HCT116 (cell line): ENCODE data around the gene TMEM186. TPM values are rescaled to one million over a fixed set of nuclear protein-coding genes. Genes with fewer than 3 reads are reported as not detected.

Source experiments
- ATAC-seq: fragments of 200-7000 bp; cut with Tn5 transposase; 2 replicates; pipeline ENCODE4 v1.9.1; 2020; ENCODE audit warnings: mild to moderate bottlenecking, moderate library complexity
- BruUV-seq: library from RNA; stranded (reverse); fragments of 400-500 nt; replicated peaks from 2 replicates; lab custom pipeline; 2021; lab: Mats Ljungman, UMichigan
- CTCF ChIA-PET: fragments of 300-600 bp; sonication (Branson Sonifier 250); formaldehyde crosslinking; loops from one replicate; lab custom pipeline; 2021; ENCODE audit warnings: antibody characterized with exemption; lab: Charles Lee
- POLR2A ChIA-PET: fragments of 300-600, 350-600 bp; sonication (Branson Sonifier 250); formaldehyde crosslinking; loops from one replicate; lab custom pipeline; 2021; ENCODE audit warnings: antibody characterized with exemption; lab: Charles Lee
- RAD21 ChIA-PET, 2 experiments: fragments of 300-600 bp; sonication (Branson Sonifier 250); formaldehyde crosslinking; loops; one replicate each; lab custom pipeline; 2023; ENCODE audit warnings: low total read pairs in 2 of 2; ENCODE audit not compliant: uncharacterized antibody in 2 of 2, unreplicated experiment in 2 of 2, low non-redundant PET in 1 of 2; lab: Charles Lee
- DNase-seq: peaks from one replicate; pipeline ENCODE4 v3.0.0-alpha.2; 2010; ENCODE audit warnings: low read depth, low spot score
- H2AFZ ChIP-seq: fragments of 200-600 bp; shearing (Covaris generic), sonication (generic); 2 replicates; pipeline ENCODE4 v1.6.1; 2017; ENCODE audit warnings: low read depth, mixed run types, mixed read lengths, antibody characterized with exemption, low read length; ENCODE audit not compliant: poor library complexity, severe bottlenecking
- H3K27ac ChIP-seq: 2 replicates; pipeline ENCODE4 v1.5.1; 2012; ENCODE audit warnings: low read depth, low read length
- H3K27me3 ChIP-seq: fragments of 200-600 bp; sonication (generic); 2 replicates; pipeline ENCODE4 v1.6.1; 2016; ENCODE audit warnings: mixed run types, low read length, mixed read lengths; ENCODE audit not compliant: insufficient read depth
- H3K36me3 ChIP-seq, 2 experiments: fragments of 200-500 bp in 1 of 2; fragments of 200-600 bp in 1 of 2; sonication (Bioruptor generic) in 1 of 2; sonication (generic) in 1 of 2; 2 replicates each; pipeline versions ENCODE4 v1.5.1 to v1.6.1; 2014 to 2016; ENCODE audit warnings: low read length in 2 of 2, inconsistent platforms in 1 of 2, mixed read lengths in 1 of 2, mixed run types in 1 of 2; ENCODE audit not compliant: insufficient read depth in 2 of 2, control insufficient read depth in 1 of 2
- H3K4me1 ChIP-seq, 2 experiments: fragments of 200-600 bp in 1 of 2; sonication (generic) in 1 of 2; 2 replicates each; pipeline versions ENCODE4 v1.5.1 to v1.6.1; 2012 to 2017; ENCODE audit warnings: low read length in 2 of 2, inconsistent platforms in 1 of 2, mild to moderate bottlenecking in 1 of 2, mixed read lengths in 1 of 2, mixed run types in 1 of 2, moderate library complexity in 1 of 2; ENCODE audit not compliant: insufficient read depth in 2 of 2, control insufficient read depth in 1 of 2
- H3K4me2 ChIP-seq: fragments of 200-600 bp; sonication (generic); 2 replicates; pipeline ENCODE4 v1.6.1; 2017; ENCODE audit warnings: mixed run types, low read length, mixed read lengths
- H3K4me3 ChIP-seq, 2 experiments: fragments of 200-600 bp in 1 of 2; sonication (generic) in 1 of 2; replicated peaks in 1 of 2; 2 replicates each; pipeline ENCODE4 v1.5.1; 2011 to 2016; ENCODE audit warnings: low read length in 2 of 2, control low read depth in 1 of 2, low read depth in 1 of 2, mild to moderate bottlenecking in 1 of 2, mixed read lengths in 1 of 2, mixed run types in 1 of 2
- H3K79me2 ChIP-seq: fragments of 200-600 bp; sonication (generic); 2 replicates; pipeline ENCODE4 v1.6.1; 2017; ENCODE audit warnings: mild to moderate bottlenecking, mixed run types, low read length, moderate library complexity, mixed read lengths; ENCODE audit not compliant: insufficient read depth
- H3K9ac ChIP-seq: fragments of 200-600 bp; sonication (generic); 2 replicates; pipeline ENCODE4 v1.6.1; 2016; ENCODE audit warnings: low read length, mixed read lengths
- H3K9me2 ChIP-seq: fragments of 200-600 bp; sonication (generic), shearing (Covaris generic); 2 replicates; pipeline ENCODE4 v1.6.1; 2017; ENCODE audit warnings: mixed run types, mild to moderate bottlenecking, moderate library complexity; ENCODE audit not compliant: insufficient read depth
- H3K9me3 ChIP-seq, 2 experiments: fragments of 200-500 bp in 1 of 2; fragments of 200-600 bp in 1 of 2; sonication (Bioruptor generic) in 1 of 2; sonication (generic) in 1 of 2; 2 replicates each; pipeline ENCODE4 v1.6.1; 2014 to 2017; ENCODE audit warnings: low read length in 2 of 2, mixed read lengths in 2 of 2, inconsistent platforms in 1 of 2, low read depth in 1 of 2, mild to moderate bottlenecking in 1 of 2, mixed run types in 1 of 2, moderate library complexity in 1 of 2; ENCODE audit not compliant: control insufficient read depth in 1 of 2, insufficient read depth in 1 of 2
- H4K20me1 ChIP-seq: fragments of 200-600 bp; sonication (generic), shearing (Covaris generic); 2 replicates; pipeline ENCODE4 v1.6.1; 2017; ENCODE audit warnings: mixed run types, mild to moderate bottlenecking, moderate library complexity; ENCODE audit not compliant: insufficient read depth
- CBX3 ChIP-seq: IDR thresholded peaks from 2 replicates; pipeline ENCODE4 v1.6.1; 2012; ENCODE audit warnings: low read depth
- EGR1 ChIP-seq: IDR thresholded peaks from 2 replicates; pipeline ENCODE4 v1.6.1; 2012; ENCODE audit warnings: low read depth
- EZH2 ChIP-seq: fragments of 200-600 bp; sonication (generic); IDR thresholded peaks from 2 replicates; pipeline ENCODE4 v1.6.1; 2017; ENCODE audit warnings: antibody characterized with exemption, mixed run types
- POLR2AphosphoS5 ChIP-seq: IDR thresholded peaks from 2 replicates; pipeline ENCODE4 v1.6.1; 2011; ENCODE audit warnings: mild to moderate bottlenecking, low read depth, low read length, moderate library complexity
- RAD21 ChIP-seq: IDR thresholded peaks from 2 replicates; pipeline ENCODE4 v1.6.1; 2012; ENCODE audit warnings: low read depth, mild to moderate bottlenecking
- YY1 ChIP-seq: IDR thresholded peaks from 2 replicates; pipeline ENCODE4 v1.6.1; 2011; ENCODE audit warnings: low read length, low read depth, moderate library complexity, mild to moderate bottlenecking; ENCODE audit not compliant: insufficient replicate concordance; ENCODE audit errors: extremely low read depth
- ZNF274 ChIP-seq: fragments of 200-500 bp; sonication (Bioruptor generic); IDR thresholded peaks from 2 replicates; pipeline ENCODE4 v1.6.1; 2014; ENCODE audit warnings: mild to moderate bottlenecking, low read depth, low read length, inconsistent platforms
- intact Hi-C: fragments of 100-400 bp; cut with micrococcal nuclease; formaldehyde crosslinking; loops from 2 replicates; pipeline ENCODE4 v1.10.0; 2022
- total RNA-seq: library from RNA; stranded (reverse); gene quantifications from one replicate; pipeline ENCODE4 v1.2.1, GENCODE V29; 2021; ENCODE audit not compliant: unreplicated experiment
- TF ChIP-seq, protein P1 (sequence below): IDR thresholded peaks from 2 replicates; pipeline ENCODE4 v1.6.1; 2012
- TF ChIP-seq, protein P2 (sequence below), 3 experiments: fragments of 200-600 bp in 1 of 3; sonication (generic) in 1 of 3; IDR thresholded peaks in 2 of 3; conservative IDR thresholded peaks in 1 of 3; 2 replicates each; pipeline ENCODE4 v1.5.1; 2012 to 2017; ENCODE audit warnings: low read depth in 2 of 3, low read length in 2 of 3, antibody characterized with exemption in 1 of 3, borderline replicate concordance in 1 of 3, control low read depth in 1 of 3, mild to moderate bottlenecking in 1 of 3, mixed read lengths in 1 of 3, mixed run types in 1 of 3, moderate library complexity in 1 of 3; ENCODE audit not compliant: insufficient read depth in 1 of 3
- TF ChIP-seq, protein P3 (sequence below): IDR thresholded peaks from 2 replicates; pipeline ENCODE4 v1.6.1; 2012
- TF ChIP-seq, protein P4 (sequence below): IDR thresholded peaks from 2 replicates; pipeline ENCODE4 v1.6.1; 2012; ENCODE audit warnings: low read depth

Gene TMEM186
- total RNA-seq, 1 experiment from 2014 or later: 14.0 TPM

DNA sequence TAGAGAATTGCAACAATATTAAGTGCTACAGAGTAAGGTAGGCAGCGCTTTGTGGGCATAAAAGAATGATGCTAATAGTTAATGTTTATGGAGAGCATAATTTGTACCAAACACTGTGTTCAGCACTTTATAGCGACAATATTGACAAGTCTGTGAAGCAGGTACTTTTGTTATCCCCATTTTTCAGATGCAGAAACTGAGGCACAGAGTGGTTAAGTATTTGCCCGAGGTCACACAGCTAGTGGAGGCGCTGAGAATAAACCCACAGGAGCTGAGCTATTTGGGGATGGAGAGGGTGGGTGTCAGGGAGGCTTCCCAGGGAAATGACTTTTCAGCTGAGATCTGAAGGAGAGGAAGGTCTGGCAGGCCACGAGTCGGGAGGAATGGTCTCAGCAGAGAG, 39.4 kb downstream of the TMEM186 start:
- ChIA-PET RAD21 (no interaction called here), POLR2A (no interaction called here), CTCF (no interaction called here)
- no TSS peak for BruUV-seq
- no peaks in the 10 kb centered on the region for H3K79me2 ChIP-seq
- TF ChIP-seq, protein P1, sequence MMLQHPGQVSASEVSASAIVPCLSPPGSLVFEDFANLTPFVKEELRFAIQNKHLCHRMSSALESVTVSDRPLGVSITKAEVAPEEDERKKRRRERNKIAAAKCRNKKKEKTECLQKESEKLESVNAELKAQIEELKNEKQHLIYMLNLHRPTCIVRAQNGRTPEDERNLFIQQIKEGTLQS: no peak
- no peak for TF ChIP-seq EGR1
- no peak for TF ChIP-seq POLR2AphosphoS5
- TF ChIP-seq, protein P2, sequence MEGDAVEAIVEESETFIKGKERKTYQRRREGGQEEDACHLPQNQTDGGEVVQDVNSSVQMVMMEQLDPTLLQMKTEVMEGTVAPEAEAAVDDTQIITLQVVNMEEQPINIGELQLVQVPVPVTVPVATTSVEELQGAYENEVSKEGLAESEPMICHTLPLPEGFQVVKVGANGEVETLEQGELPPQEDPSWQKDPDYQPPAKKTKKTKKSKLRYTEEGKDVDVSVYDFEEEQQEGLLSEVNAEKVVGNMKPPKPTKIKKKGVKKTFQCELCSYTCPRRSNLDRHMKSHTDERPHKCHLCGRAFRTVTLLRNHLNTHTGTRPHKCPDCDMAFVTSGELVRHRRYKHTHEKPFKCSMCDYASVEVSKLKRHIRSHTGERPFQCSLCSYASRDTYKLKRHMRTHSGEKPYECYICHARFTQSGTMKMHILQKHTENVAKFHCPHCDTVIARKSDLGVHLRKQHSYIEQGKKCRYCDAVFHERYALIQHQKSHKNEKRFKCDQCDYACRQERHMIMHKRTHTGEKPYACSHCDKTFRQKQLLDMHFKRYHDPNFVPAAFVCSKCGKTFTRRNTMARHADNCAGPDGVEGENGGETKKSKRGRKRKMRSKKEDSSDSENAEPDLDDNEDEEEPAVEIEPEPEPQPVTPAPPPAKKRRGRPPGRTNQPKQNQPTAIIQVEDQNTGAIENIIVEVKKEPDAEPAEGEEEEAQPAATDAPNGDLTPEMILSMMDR (IDR thresholded peaks at IDR 0.05 in 2 of 3, conservative IDR thresholded peaks at IDR 0.05 in 1 of 3; ENCODE audit: borderline replicate concordance in 1 of 3, insufficient read depth in 1 of 3, low read depth in 2 of 3, low read length in 2 of 3): no peak
- TF ChIP-seq YY1: no peak
- no peak for TF ChIP-seq EZH2
- TF ChIP-seq, protein P3, sequence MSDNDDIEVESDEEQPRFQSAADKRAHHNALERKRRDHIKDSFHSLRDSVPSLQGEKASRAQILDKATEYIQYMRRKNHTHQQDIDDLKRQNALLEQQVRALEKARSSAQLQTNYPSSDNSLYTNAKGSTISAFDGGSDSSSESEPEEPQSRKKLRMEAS: no peak
- TF ChIP-seq, protein P4, sequence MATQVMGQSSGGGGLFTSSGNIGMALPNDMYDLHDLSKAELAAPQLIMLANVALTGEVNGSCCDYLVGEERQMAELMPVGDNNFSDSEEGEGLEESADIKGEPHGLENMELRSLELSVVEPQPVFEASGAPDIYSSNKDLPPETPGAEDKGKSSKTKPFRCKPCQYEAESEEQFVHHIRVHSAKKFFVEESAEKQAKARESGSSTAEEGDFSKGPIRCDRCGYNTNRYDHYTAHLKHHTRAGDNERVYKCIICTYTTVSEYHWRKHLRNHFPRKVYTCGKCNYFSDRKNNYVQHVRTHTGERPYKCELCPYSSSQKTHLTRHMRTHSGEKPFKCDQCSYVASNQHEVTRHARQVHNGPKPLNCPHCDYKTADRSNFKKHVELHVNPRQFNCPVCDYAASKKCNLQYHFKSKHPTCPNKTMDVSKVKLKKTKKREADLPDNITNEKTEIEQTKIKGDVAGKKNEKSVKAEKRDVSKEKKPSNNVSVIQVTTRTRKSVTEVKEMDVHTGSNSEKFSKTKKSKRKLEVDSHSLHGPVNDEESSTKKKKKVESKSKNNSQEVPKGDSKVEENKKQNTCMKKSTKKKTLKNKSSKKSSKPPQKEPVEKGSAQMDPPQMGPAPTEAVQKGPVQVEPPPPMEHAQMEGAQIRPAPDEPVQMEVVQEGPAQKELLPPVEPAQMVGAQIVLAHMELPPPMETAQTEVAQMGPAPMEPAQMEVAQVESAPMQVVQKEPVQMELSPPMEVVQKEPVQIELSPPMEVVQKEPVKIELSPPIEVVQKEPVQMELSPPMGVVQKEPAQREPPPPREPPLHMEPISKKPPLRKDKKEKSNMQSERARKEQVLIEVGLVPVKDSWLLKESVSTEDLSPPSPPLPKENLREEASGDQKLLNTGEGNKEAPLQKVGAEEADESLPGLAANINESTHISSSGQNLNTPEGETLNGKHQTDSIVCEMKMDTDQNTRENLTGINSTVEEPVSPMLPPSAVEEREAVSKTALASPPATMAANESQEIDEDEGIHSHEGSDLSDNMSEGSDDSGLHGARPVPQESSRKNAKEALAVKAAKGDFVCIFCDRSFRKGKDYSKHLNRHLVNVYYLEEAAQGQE: no peak
- TF ChIP-seq RAD21: no peak
- TF ChIP-seq ZNF274: no peak
- no peak for TF ChIP-seq CBX3
- H3K4me3 ChIP-seq: no peak overlapping the region
- no peaks in the 10 kb centered on the region for H3K4me1 ChIP-seq
- H2AFZ ChIP-seq: no peak overlapping the region
- DNase-seq: no peak
- intact Hi-C loops: no loop called here
- no peak for ATAC-seq
- H3K4me2 ChIP-seq: no peak overlapping the region
- H3K9me3 ChIP-seq: no peaks in the 10 kb centered on the region
- no peaks in the 10 kb centered on the region for H3K9me2 ChIP-seq
- no peak overlapping the region for H3K27ac ChIP-seq
- H3K9ac ChIP-seq: no peak overlapping the region
- no peaks in the 10 kb centered on the region for H3K36me3 ChIP-seq
- no peaks in the 10 kb centered on the region for H3K27me3 ChIP-seq
- H4K20me1 ChIP-seq: no peaks in the 10 kb centered on the region
